ENCODE results near the gene MELK.
"Not testable (repeated sequence)": the region's sequence is repeated elsewhere in the genome, so short reads cannot be mapped to it uniquely, and the experiment has no call there.

GRCh38 chr9:36568681-36569080, 4.0 kb upstream of the MELK start:
- not testable (repeated sequence) for TF ChIP-seq CTCF (IDR thresholded peaks at IDR 0.05 in 2 of 3, conservative IDR thresholded peaks at IDR 0.05 in 1 of 3; ENCODE audit: borderline replicate concordance in 1 of 3, insufficient read depth in 1 of 3, low read depth in 2 of 3, low read length in 2 of 3); POLR2A (IDR thresholded peaks at IDR 0.05; ENCODE audit: borderline replicate concordance, extremely low read depth, insufficient read depth, insufficient read length); MAX (IDR thresholded peaks at IDR 0.05); REST (IDR thresholded peaks at IDR 0.05; ENCODE audit: low read depth); CEBPB (IDR thresholded peaks at IDR 0.05; ENCODE audit: low read depth); SRF (IDR thresholded peaks at IDR 0.05; ENCODE audit: low read depth); EZH2phosphoT487 (IDR thresholded peaks at IDR 0.05; ENCODE audit: borderline replicate concordance); YY1 (IDR thresholded peaks at IDR 0.05; ENCODE audit: extremely low read depth, insufficient replicate concordance, low read depth, low read length); EZH2 (IDR thresholded peaks at IDR 0.05); RAD21 (IDR thresholded peaks at IDR 0.05; ENCODE audit: low read depth); POLR2AphosphoS5 (IDR thresholded peaks at IDR 0.05; ENCODE audit: low read depth, low read length)
